PC-3 (cell line): Measurements from ENCODE around the gene NLGN2. TPM values are rescaled to one million over a fixed set of nuclear protein-coding genes. Genes with fewer than 3 reads are reported as not detected.

Experiments used
- ATAC-seq: fragments of 200-7000 bp; cut with Tn5 transposase; 2 replicates; pipeline ENCODE4 v1.9.1; 2020; ENCODE audit warnings: mild to moderate bottlenecking, moderate library complexity
- BruUV-seq: library from RNA; stranded (reverse); fragments of 400-500 nt; replicated peaks from 2 replicates; lab custom pipeline; 2021; lab: Mats Ljungman, UMichigan
- CTCF ChIA-PET: fragments of 300-600 bp; sonication (Branson Sonifier 250); formaldehyde crosslinking; loops from one replicate; lab custom pipeline; 2022; ENCODE audit warnings: antibody characterized with exemption; lab: Charles Lee
- POLR2A ChIA-PET: fragments of 300-600 bp; sonication (Branson Sonifier 250); formaldehyde crosslinking; loops from one replicate; lab custom pipeline; 2022; ENCODE audit warnings: antibody characterized with exemption; ENCODE audit not compliant: unreplicated experiment; lab: Charles Lee
- DNase-seq: peaks from one replicate; pipeline ENCODE4 v3.0.0-alpha.2; 2015
- H2AFZ ChIP-seq: fragments of 300-600 bp; sonication (generic); 2 replicates; pipeline ENCODE4 v1.6.0; 2016; ENCODE audit warnings: antibody characterized with exemption, low read length
- H3F3A ChIP-seq: fragments of 300-600 bp; sonication (generic); one replicate; pipeline ENCODE4 v1.6.0; 2017; ENCODE audit warnings: antibody characterized with exemption, low read length, control low read depth, mild to moderate bottlenecking; ENCODE audit not compliant: unreplicated experiment
- H3K27ac ChIP-seq: fragments of 300-600 bp; sonication (generic); 2 replicates; pipeline ENCODE4 v1.5.1; 2016; ENCODE audit warnings: mild to moderate bottlenecking, low read length
- H3K27me3 ChIP-seq: fragments of 300-600 bp; sonication (generic); 2 replicates; pipeline ENCODE4 v1.6.1; 2016; ENCODE audit warnings: low read length, mixed read lengths
- H3K36me3 ChIP-seq: fragments of 300-600 bp; sonication (generic); 2 replicates; pipeline ENCODE4 v1.6.1; 2016; ENCODE audit warnings: low read depth, mixed run types, low read length, mixed read lengths
- H3K4me1 ChIP-seq: fragments of 300-600 bp; sonication (generic); 2 replicates; pipeline ENCODE4 v1.5.1; 2016; ENCODE audit warnings: low read length; ENCODE audit not compliant: insufficient read depth
- H3K4me2 ChIP-seq: fragments of 300-600 bp; sonication (generic); 2 replicates; pipeline ENCODE4 v1.6.0; 2016; ENCODE audit warnings: low read length
- H3K4me3 ChIP-seq: fragments of 300-600 bp; sonication (generic); 2 replicates; pipeline ENCODE4 v1.5.1; 2016; ENCODE audit warnings: mild to moderate bottlenecking, low read length, mixed read lengths
- H3K79me2 ChIP-seq: fragments of 300-600 bp; sonication (generic); 2 replicates; pipeline ENCODE4 v1.6.1; 2017; ENCODE audit warnings: low read length, mixed read lengths
- H3K9ac ChIP-seq: fragments of 300-600 bp; sonication (generic); 2 replicates; pipeline ENCODE4 v1.6.0; 2016; ENCODE audit warnings: mild to moderate bottlenecking, low read length
- H3K9me2 ChIP-seq: fragments of 300-600 bp; sonication (generic); replicated peaks from 2 replicates; pipeline ENCODE4 v1.6.1; 2016; ENCODE audit warnings: mixed run types, low read length, mixed read lengths
- H3K9me3 ChIP-seq: fragments of 300-600 bp; sonication (generic); 2 replicates; pipeline ENCODE4 v1.6.1; 2016; ENCODE audit warnings: low read length, mixed read lengths
- H4K20me1 ChIP-seq: fragments of 300-600 bp; sonication (generic); 2 replicates; pipeline ENCODE4 v1.6.1; 2016; ENCODE audit warnings: low read length, mixed read lengths
- EZH2 ChIP-seq: fragments of 300-600 bp; sonication (generic); IDR thresholded peaks from one replicate; pipeline ENCODE4 v1.6.1; 2017; ENCODE audit warnings: antibody characterized with exemption, mild to moderate bottlenecking, low read length; ENCODE audit not compliant: unreplicated experiment
- EZH2phosphoT487 ChIP-seq: fragments of 300-600 bp; sonication (generic); IDR thresholded peaks from 2 replicates; pipeline ENCODE4 v1.6.1; 2018; ENCODE audit warnings: mild to moderate bottlenecking, antibody characterized with exemption, low read length, borderline replicate concordance
- intact Hi-C: fragments of 100-400 bp; cut with micrococcal nuclease; formaldehyde crosslinking; loops from 2 replicates; pipeline ENCODE4 v1.9.0; 2023
- total RNA-seq: library from RNA; depleted of rRNA; stranded (reverse); fragments of >200 nt; gene quantifications from 2 replicates; pipeline ENCODE4 v1.2.3, GENCODE V29; 2014
- TF ChIP-seq, protein P1 (sequence below): fragments of 300-600 bp; sonication (generic); conservative IDR thresholded peaks from 2 replicates; pipeline ENCODE4 v1.5.1; 2017; ENCODE audit warnings: antibody characterized with exemption, low read depth, mild to moderate bottlenecking, low read length

The NLGN2 gene
- total RNA-seq, 1 experiment from 2014 or later = 7.4 TPM

DNA sequence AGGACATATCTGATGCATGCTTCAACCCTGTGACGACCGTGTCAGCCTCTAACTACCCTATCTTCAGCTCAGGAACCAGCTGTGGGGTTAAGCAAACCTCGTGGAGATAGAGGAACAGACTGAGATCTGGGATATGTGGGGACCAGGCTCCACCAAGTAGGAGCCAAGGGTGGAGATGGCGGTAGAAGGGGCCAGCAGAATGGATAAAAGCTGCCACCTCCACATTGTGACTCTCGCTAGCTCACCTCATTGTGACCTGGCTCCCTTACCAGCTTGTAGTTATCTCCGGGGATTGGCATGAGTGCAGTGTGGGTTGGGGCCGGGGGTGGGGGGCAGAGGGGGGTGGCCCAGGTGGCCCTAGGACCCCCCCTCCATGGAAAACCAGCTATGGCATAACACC, 17.7 kb downstream of the NLGN2 start, which contains the start of gene SPEM2:
TSS of gene SPEM2 (plus strand) at position 301 of the 400 bp plus-strand sequence. CDS start at position 374, 73 bp downstream.
- Histone ChIP-seq H4K20me1 (no peaks in the 10 kb centered on the region), H3K27me3 (no peaks in the 10 kb centered on the region), H3K9ac (no peak within 1 kb of the TSS), H2AFZ (no peak within 1 kb of the TSS), H3K9me2 (no peaks in the 10 kb centered on the region), H3K79me2 (no peaks in the 10 kb centered on the region), H3F3A (no peaks in the 10 kb centered on the region), H3K4me3 (no peak within 1 kb of the TSS), H3K4me2 (no peak within 1 kb of the TSS), H3K4me1 (no peaks in the 10 kb centered on the region), H3K9me3 (no peaks in the 10 kb centered on the region), H3K27ac (no peak within 1 kb of the TSS), H3K36me3 (no peaks in the 10 kb centered on the region)
- ChIA-PET CTCF (no interaction called here), POLR2A (no interaction called here)
- intact Hi-C loops = no loop called here
- BruUV-seq = no TSS peak
- DNase-seq (no peak), ATAC-seq (no peak)
- TF ChIP-seq EZH2 (no peak), EZH2phosphoT487 (no peak)
- TF ChIP-seq, protein P1, sequence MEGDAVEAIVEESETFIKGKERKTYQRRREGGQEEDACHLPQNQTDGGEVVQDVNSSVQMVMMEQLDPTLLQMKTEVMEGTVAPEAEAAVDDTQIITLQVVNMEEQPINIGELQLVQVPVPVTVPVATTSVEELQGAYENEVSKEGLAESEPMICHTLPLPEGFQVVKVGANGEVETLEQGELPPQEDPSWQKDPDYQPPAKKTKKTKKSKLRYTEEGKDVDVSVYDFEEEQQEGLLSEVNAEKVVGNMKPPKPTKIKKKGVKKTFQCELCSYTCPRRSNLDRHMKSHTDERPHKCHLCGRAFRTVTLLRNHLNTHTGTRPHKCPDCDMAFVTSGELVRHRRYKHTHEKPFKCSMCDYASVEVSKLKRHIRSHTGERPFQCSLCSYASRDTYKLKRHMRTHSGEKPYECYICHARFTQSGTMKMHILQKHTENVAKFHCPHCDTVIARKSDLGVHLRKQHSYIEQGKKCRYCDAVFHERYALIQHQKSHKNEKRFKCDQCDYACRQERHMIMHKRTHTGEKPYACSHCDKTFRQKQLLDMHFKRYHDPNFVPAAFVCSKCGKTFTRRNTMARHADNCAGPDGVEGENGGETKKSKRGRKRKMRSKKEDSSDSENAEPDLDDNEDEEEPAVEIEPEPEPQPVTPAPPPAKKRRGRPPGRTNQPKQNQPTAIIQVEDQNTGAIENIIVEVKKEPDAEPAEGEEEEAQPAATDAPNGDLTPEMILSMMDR = no peak

DNA sequence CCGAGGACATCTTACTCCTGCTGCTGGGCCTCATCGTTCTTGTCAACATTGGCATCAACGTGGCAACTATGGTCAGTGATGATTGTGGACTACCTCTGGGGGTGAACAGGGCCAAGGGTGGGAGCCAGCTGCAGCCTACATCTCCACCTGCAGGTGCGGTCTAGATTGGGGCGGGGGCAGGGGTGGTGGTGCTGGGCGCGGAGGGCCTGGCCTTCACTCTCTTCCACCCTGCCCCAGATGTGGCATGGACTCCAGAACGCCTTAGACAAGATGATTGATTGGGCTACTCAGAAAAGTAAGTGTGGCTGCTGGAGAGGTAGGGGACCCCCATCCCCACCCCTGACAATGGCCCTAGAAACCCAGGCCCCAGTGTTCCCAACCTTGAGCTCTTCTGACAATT, 18.1 kb downstream of the NLGN2 start:
- Histone ChIP-seq H3K79me2 (no peaks in the 10 kb centered on the region), H3F3A (no peaks in the 10 kb centered on the region), H3K9me3 (no peaks in the 10 kb centered on the region), H3K4me3 (no peak overlapping the region), H3K4me2 (no peak overlapping the region), H3K27ac (no peak overlapping the region), H3K36me3 (no peaks in the 10 kb centered on the region), H2AFZ (no peak overlapping the region), H3K27me3 (no peaks in the 10 kb centered on the region), H4K20me1 (no peaks in the 10 kb centered on the region), H3K9ac (no peak overlapping the region), H3K4me1 (no peaks in the 10 kb centered on the region), H3K9me2 (no peaks in the 10 kb centered on the region)
- CTCF ChIA-PET = no interaction called here
- intact Hi-C loops = no loop called here
- BruUV-seq = no TSS peak
- DNase-seq = no peak
- TF ChIP-seq EZH2 (no peak), EZH2phosphoT487 (no peak)
- TF ChIP-seq, protein P1 = no peak
- POLR2A ChIA-PET = no interaction called here
- ATAC-seq = no peak

DNA sequence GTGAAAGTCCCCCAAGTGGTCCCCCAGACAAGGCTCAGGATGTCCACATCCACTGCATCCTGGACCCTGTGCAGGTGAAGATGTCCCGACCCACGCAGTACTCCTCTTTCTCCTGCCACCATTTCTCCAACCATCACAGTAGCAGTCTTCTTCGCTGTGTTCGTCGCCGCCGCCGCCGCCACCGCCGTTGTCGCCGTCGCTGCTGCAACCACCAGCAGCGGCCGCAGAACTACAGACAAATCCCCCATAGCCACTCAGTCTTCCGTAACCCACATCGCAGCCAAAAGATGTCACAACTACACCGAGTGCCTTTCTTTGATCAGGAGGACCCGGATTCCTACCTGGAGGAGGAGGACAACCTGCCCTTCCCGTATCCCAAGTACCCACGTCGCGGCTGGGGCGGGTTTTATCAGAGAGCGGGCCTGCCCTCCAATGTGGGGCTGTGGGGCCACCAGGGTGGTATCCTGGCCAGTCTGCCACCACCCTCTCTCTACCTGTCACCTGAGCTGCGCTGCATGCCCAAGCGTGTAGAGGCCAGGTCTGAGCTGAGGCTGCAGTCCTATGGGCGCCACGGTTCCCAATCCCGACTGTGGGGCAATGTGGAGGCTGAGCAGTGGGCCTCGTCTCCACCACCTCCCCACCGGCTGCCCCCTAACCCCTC, 18.7 kb downstream of the NLGN2 start:
- POLR2A ChIA-PET = no interaction called here
- BruUV-seq = no TSS peak
- Histone ChIP-seq H3K4me2 (no peak overlapping the region), H2AFZ (no peak overlapping the region), H3K9me3 (no peaks in the 10 kb centered on the region), H3K4me3 (no peak overlapping the region), H3K27me3 (no peaks in the 10 kb centered on the region), H3K9ac (no peak overlapping the region), H4K20me1 (no peaks in the 10 kb centered on the region), H3K36me3 (no peaks in the 10 kb centered on the region), H3K27ac (no peak overlapping the region), H3F3A (no peaks in the 10 kb centered on the region), H3K4me1 (no peaks in the 10 kb centered on the region), H3K9me2 (no peaks in the 10 kb centered on the region), H3K79me2 (no peaks in the 10 kb centered on the region)
- CTCF ChIA-PET = no interaction called here
- ATAC-seq = no peak
- no peak for TF ChIP-seq EZH2phosphoT487
- TF ChIP-seq, protein P1 = no peak
- no peak for TF ChIP-seq EZH2
- DNase-seq = no peak
- intact Hi-C loops = no loop called here
